Memory B cell (primary cell): ENCODE results near the gene HLCS.

Experiments
- ATAC-seq: fragments of 150-1000 bp; cut with Tn5 transposase; 2 replicates; pipeline ENCODE4 v1.10.0; 2021; ENCODE audit warnings: low read depth, mild to moderate bottlenecking, moderate library complexity
- DNase-seq, 2 donors: peaks; one replicate each; pipeline ENCODE4 v3.0.0; 2022; ENCODE audit warnings: low spot score in 2 of 2
- H3K27ac Mint-ChIP-seq: one replicate; pipeline ENCODE4 v1.8.0; 2022; ENCODE audit warnings: mild to moderate bottlenecking, moderate library complexity, mixed read lengths
- H3K27me3 Mint-ChIP-seq: one replicate; pipeline ENCODE4 v1.8.0; 2022; ENCODE audit warnings: mixed read lengths
- H3K36me3 Mint-ChIP-seq: one replicate; pipeline ENCODE4 v1.8.0; 2022; ENCODE audit warnings: mild to moderate bottlenecking, mixed read lengths
- H3K4me1 Mint-ChIP-seq: one replicate; pipeline ENCODE4 v1.8.0; 2022; ENCODE audit warnings: mixed read lengths
- H3K4me3 Mint-ChIP-seq: one replicate; pipeline ENCODE4 v1.8.0; 2022; ENCODE audit warnings: mild to moderate bottlenecking, moderate library complexity, mixed read lengths
- H3K9me3 Mint-ChIP-seq: one replicate; pipeline ENCODE4 v1.8.0; 2022; ENCODE audit warnings: mixed read lengths

Gene HLCS

DNA sequence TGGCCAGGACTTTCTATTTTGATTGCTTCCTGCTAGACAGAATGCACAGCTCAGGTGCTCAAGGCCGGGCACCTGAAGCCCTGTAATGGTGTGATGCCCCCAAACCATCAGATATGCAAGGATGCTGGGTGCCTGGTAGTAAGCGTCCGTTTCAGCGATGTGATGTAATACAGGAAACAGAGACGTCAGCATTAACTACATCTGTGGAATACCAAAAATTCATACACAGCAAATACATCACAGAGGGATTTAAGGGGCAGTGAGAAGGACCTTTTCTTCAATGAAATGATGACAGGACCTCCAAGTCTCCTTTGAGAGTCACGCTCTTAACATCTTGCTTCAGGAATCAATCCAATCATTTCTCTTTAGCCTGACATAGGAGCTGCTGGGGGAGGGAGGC lies 203.2 kb downstream of the HLCS start:
- no peak overlapping the region for H3K27ac Mint-ChIP-seq
- ATAC-seq = no peak

DNA sequence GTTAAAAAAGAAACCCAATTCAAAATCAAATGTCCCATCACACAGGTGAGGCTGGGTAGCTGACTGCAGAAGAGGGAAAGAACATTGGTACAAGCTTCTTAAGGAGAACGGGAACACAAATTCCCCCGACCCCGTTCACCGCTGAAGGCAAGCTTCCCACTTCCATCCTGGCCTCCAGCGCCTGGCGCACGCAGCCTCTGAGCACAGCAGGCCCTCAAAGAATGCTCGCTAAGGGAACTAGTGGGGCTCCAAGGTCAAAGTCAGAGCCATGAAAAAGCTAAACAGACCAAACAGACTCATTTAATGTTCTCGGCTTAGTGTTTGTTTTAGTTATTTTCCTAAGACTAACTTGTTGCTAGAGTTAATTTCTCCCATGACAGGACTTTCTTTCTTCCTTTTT lies 203.8 kb downstream of the HLCS start:
- no peak overlapping the region for H3K4me3 Mint-ChIP-seq

More for the DNA sequence above, 203.2 kb downstream of the HLCS start:
- no peak for DNase-seq
- H3K9me3 Mint-ChIP-seq = no peaks in the 10 kb centered on the region
- peaks cover 17% of the 10 kb centered on the region for H3K36me3 Mint-ChIP-seq
- H3K4me1 Mint-ChIP-seq = no peaks in the 10 kb centered on the region
- H3K27me3 Mint-ChIP-seq = no peaks in the 10 kb centered on the region
- H3K4me3 Mint-ChIP-seq = no peak overlapping the region

DNA sequence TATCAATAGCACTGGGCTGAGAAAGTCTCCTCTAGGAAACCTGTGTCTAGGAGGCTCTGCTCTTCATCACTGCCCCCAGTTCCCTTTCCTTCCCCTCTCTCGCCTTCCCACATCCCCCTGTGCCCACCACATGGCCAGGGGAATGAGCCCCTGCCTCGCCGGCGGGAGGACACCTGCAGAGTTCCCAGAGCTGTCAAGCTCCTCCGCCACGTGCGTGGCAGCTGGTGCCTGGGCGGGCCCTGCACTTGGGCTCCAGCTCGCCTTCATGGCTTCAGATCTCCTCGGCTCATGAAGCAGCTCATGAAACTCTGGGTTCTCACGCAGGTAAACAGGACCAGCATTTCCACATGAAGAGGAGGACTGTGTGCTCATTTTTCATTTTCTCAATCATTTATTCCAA lies 204.8 kb downstream of the HLCS start:
- Mint-ChIP-seq H3K4me1 (no peaks in the 10 kb centered on the region), H3K27me3 (no peaks in the 10 kb centered on the region), H3K36me3 (peaks cover 19% of the 10 kb centered on the region), H3K4me3 (no peak overlapping the region), H3K27ac (no peak overlapping the region), H3K9me3 (no peaks in the 10 kb centered on the region)
- DNase-seq = no peak
- ATAC-seq = no peak

More for the DNA sequence above, 203.8 kb downstream of the HLCS start:
- no peak for DNase-seq
- no peaks in the 10 kb centered on the region for H3K27me3 Mint-ChIP-seq
- ATAC-seq = no peak
- H3K27ac Mint-ChIP-seq = no peak overlapping the region
- no peaks in the 10 kb centered on the region for H3K4me1 Mint-ChIP-seq
- H3K36me3 Mint-ChIP-seq = peaks cover 17% of the 10 kb centered on the region
- H3K9me3 Mint-ChIP-seq = no peaks in the 10 kb centered on the region

DNA sequence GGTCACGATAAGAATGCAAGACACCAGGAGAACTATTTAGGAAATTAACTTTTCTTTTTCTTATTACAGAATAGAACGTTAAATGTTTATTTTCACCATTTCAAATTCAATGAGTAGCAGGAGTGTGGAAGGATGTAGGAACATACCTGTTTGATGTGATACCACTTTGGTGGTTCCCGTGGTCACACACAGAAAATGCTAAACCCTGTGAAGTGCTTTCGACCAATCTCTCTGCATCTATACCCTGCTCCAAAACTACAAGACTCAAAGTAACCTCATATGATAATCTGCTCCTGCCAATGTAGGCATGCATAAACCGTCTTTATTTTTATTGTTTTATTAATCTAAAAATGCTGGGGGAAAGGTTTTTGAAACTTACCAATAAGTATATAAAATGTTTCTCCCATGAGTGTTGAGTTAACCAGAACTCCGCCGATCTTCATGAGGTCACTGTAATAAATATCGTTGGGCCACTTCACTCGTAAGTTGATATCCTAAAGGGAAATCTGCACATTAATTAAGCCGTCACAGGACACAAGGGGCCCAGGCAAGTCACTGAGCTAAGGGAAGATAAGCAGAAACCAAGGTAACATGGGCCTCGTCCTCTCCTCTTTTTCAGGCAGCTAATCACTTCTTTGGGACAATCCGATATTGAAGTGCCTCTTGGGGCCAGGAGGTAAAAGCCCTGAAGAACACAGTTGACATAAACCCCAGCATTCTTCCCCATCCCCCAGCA lies 207.0 kb downstream of the HLCS start:
- H3K4me3 Mint-ChIP-seq = no peak overlapping the region
- no peak for DNase-seq
- peaks cover 25% of the 10 kb centered on the region for H3K36me3 Mint-ChIP-seq
- H3K27me3 Mint-ChIP-seq = no peaks in the 10 kb centered on the region
- no peaks in the 10 kb centered on the region for H3K4me1 Mint-ChIP-seq
- H3K9me3 Mint-ChIP-seq = no peaks in the 10 kb centered on the region
- ATAC-seq = no peak
- no peak overlapping the region for H3K27ac Mint-ChIP-seq

DNA sequence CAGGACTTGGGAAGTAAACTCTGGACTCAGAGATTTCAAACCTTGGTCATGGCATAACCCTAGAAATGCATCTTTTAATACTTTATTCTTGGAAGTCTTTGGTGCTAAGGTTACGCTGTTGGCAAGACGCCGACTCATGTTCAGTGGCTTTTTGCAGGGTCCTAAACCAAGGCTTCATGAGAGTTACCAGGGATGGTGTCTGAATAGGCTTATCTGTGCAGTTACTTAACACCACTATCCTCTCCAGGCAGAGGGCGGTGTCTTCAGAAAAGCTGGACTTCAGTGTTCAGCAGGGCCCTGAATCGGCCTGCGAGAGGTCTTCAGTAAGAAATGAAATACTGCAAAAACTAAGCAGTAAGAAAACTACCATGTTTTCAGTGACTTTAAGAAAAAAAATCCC lies 209.3 kb downstream of the HLCS start:
- Mint-ChIP-seq H3K36me3 (peaks cover 31% of the 10 kb centered on the region), H3K27me3 (no peaks in the 10 kb centered on the region), H3K4me1 (no peaks in the 10 kb centered on the region), H3K9me3 (no peaks in the 10 kb centered on the region), H3K4me3 (no peak overlapping the region), H3K27ac (no peak overlapping the region)
- ATAC-seq = no peak
- no peak for DNase-seq

DNA sequence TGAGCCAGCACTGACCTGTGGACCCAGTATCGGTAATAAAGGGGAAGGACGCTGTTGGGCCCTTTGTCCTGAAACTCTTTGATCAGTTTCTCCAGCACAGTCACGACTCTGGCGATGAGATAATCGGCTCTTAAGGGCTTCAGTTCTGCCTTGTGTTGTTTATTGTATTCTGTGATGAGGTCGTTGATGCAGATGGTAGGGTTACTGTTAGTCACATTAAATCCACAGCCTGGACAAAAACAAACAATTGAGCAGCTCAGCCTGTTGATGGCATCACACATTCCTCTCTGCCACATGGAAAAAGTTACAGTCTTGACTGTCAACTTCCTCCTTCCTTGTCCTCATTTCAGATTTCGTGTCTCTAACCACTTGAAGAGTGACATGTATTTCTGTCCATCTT lies 209.9 kb downstream of the HLCS start:
- ATAC-seq (no peak), DNase-seq (no peak)
- H3K4me3 Mint-ChIP-seq = no peak overlapping the region
- H3K9me3 Mint-ChIP-seq = no peaks in the 10 kb centered on the region
- H3K27ac Mint-ChIP-seq = no peak overlapping the region
- no peaks in the 10 kb centered on the region for H3K4me1 Mint-ChIP-seq
- no peaks in the 10 kb centered on the region for H3K27me3 Mint-ChIP-seq
- peaks cover 30% of the 10 kb centered on the region for H3K36me3 Mint-ChIP-seq

DNA sequence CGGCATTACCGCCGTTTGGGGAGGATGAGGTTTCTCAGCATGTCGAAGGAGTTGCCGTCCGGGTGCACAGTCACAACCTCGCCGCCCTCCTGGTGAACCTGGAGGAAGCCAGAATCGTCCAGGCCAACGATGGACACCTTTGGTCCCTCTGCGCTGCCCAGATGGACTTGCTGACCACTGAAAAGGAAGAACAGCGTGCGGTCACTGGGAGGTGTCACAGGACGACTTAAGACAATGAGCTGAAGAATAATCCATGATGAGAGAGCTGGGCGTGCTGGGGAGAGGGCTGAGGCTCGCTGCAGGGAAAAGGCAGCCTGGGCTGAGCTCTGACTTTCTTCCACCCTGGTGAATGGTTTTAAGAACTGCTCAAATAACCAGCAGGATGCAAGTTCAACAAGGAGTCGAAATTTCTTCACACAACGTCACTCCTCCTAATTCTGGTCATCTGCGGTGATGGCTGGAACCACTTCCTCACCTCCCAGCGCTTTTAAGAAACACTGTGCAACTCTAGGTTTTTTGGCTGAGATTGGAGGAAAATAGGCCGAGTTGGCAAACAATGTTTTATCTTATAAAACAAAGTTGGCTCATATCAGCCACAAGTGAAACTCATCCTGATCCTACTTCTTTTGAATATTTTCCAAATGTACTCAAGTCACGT lies 212.1 kb downstream of the HLCS start:
- ATAC-seq (no peak), DNase-seq (no peak)
- Mint-ChIP-seq H3K4me3 (no peak overlapping the region), H3K4me1 (no peaks in the 10 kb centered on the region), H3K27me3 (peaks cover under 1% of the 10 kb centered on the region), H3K9me3 (no peaks in the 10 kb centered on the region), H3K27ac (no peak overlapping the region), H3K36me3 (peaks cover 35% of the 10 kb centered on the region)

DNA sequence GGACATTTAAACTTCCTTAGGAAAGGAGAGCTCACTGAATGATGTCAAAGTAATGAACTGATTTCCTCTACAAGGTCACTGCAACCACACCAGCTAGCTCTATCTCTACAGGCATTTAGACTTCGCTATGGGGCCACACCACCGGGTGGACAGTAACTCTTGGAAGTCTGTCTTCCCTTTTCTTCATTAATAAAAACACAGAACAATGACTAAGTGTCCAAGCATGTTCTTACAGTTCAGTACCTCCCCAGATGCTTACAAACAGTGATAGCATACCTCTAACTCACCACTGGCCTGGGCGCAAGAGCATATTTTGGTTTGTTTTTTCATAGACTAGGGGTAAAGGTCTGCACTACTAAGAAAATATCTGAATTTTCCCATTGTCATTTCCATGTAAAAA lies 212.9 kb downstream of the HLCS start:
- Mint-ChIP-seq H3K4me1 (no peaks in the 10 kb centered on the region), H3K4me3 (no peak overlapping the region), H3K27ac (no peak overlapping the region), H3K36me3 (peaks cover 35% of the 10 kb centered on the region), H3K27me3 (peaks cover 7% of the 10 kb centered on the region), H3K9me3 (no peaks in the 10 kb centered on the region)
- ATAC-seq (no peak), DNase-seq (no peak)

DNA sequence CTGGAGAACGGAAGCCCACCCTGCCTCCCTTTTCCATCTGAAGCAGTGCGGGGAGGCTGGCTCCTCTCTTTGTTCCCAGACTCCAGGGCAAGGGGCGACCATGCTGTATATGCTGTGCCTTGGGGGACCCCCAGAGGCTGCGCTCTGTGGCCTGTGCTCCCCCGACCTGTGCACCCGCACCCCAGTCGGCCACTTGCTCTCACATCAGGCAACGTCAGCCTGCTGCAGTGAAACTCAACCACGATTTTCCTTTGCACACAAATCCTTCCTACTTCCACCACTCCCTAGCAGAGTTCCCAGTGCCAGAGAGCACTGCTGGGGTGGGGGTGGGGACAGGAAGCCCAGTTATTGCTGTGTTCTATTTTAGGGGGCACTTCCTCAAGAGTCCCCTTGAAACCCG lies 215.1 kb downstream of the HLCS start:
- Mint-ChIP-seq H3K4me3 (no peak overlapping the region), H3K9me3 (no peaks in the 10 kb centered on the region), H3K4me1 (peaks cover 4% of the 10 kb centered on the region), H3K36me3 (peaks cover 31% of the 10 kb centered on the region), H3K27ac (no peak overlapping the region), H3K27me3 (peaks cover 14% of the 10 kb centered on the region)
- no peak for ATAC-seq
- DNase-seq = no peak

DNA sequence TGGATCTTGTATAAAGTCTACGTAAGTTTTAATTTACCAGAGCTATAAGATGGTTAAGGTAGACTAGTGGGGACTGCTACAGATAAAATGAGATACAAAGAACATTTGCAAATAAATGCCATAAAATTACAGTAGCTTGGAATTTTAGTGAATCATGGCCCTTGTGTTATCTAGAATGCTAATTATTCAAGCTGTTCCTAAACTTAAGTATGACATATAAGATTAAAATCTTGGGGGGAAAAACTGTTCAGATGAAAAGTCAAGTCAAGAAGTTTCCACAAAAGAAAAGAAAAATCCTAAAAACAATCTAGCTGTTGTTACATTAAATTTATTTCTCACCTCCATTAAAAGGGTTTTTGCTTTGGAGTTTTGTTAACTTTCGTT lies 215.9 kb downstream of the HLCS start:
- ATAC-seq = no peak
- no peak for DNase-seq
- H3K36me3 Mint-ChIP-seq = peaks cover 26% of the 10 kb centered on the region
- no peak overlapping the region for H3K4me3 Mint-ChIP-seq
- H3K27me3 Mint-ChIP-seq = peaks cover 16% of the 10 kb centered on the region
- H3K4me1 Mint-ChIP-seq = peaks cover 4% of the 10 kb centered on the region
- no peaks in the 10 kb centered on the region for H3K9me3 Mint-ChIP-seq
- no peak overlapping the region for H3K27ac Mint-ChIP-seq

DNA sequence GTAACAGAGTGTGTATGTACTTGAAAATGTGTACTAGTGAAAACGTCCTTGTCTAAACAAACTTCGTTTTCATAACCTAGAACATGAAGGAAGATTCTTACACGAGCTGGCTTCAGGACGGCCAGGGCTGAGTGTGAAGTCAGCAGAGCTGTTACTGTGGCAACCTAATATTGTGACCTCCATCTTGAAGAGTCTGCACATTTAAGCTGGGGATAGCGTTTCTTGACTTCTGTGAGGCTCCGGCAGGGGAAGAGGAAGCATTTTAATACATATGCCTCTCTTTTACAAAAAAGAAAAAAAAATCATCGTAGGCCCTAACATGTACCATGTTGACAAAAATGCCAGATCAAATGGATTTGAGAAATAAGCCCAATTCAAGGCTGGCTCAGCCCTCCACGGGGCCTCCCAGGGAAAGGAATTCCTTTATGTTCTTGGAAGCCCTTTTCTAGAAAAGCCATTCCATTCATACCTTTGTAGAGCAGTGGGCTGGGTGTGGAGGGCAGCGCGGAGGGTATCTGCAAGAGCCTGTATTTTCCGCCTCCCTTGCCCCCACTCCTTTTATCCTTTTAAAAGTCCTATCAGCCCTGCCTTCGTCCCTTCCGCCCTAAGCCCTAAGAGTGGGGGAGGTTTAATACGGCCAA lies 216.4 kb downstream of the HLCS start:
- peaks cover 18% of the 10 kb centered on the region for H3K27me3 Mint-ChIP-seq
- peaks cover 4% of the 10 kb centered on the region for H3K4me1 Mint-ChIP-seq
- ATAC-seq (no peak), DNase-seq (no peak)
- no peak overlapping the region for H3K4me3 Mint-ChIP-seq
- peaks cover 23% of the 10 kb centered on the region for H3K36me3 Mint-ChIP-seq
- H3K9me3 Mint-ChIP-seq = no peaks in the 10 kb centered on the region
- no peak overlapping the region for H3K27ac Mint-ChIP-seq

DNA sequence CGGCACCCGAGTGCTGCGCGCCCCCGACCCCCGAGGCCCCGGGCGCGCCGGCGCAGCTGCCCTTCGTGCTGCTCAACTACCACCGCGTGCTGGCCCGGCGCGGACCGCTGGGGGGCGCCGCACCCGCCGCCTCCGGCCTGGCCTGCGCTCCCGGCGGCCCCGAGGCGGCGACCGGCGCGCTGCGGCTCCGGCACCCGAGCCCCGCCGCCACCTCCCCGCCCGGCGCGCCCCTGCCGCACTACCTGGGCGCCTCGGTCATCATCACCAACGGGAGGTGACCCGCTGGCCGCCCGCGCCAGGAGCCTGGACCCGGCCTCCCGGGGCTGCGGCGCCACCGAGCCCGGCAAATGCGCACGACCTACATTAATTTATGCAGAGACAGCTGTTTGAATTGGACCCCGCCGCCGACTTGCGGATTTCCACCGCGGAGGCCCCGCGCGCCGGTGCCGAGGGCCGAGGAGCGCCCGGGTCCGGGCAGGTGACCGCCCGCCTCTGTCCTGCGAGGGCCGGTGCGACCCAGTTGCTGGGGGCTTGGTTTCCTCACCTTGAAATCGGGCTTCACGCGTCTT lies 218.6 kb downstream of the HLCS start:
- Mint-ChIP-seq H3K9me3 (no peaks in the 10 kb centered on the region), H3K4me3 (no peak overlapping the region), H3K27me3 (peaks cover 25% of the 10 kb centered on the region), H3K36me3 (peaks cover 12% of the 10 kb centered on the region), H3K4me1 (peaks cover 4% of the 10 kb centered on the region), H3K27ac (no peak overlapping the region)
- ATAC-seq (peak; percentile 31), DNase-seq (no peak)

DNA sequence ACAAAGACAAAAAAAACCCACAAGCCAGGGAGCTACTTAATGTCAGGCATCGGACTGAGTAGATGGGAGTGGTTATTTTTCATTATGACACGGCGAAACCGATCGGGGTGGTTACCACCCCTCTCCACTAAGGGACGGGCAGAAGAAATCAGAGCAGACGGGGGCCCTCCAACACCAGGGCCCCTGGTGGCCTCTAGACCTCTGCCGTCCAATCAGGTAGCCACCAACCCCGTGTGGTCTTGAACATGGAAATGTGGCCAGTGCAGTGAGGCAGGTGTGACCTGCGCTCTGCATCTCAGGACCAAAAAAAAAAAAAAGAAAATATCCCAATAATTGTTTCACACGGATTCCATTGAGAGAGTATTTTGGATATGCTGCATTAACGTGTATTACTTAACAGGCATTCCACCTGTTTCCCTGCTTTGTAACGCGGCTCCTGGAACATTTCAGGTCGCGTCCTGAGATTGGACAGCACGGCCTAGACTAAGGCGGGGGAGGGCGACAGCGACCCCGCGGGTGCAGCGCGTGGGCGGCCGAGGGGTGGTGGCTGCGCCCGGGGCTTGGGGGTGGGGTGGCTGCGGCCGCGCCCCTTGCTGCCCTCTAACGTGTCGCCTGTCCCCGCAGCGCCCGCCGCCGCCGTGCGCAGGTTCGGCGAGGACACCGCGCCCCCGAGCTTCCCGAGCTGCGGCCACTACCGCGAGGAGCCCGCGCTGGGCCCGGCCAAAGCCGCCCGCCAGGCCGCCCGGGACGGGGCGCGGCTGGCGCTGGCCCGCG lies 219.2 kb downstream of the HLCS start:
- peaks cover 25% of the 10 kb centered on the region for H3K27me3 Mint-ChIP-seq
- H3K4me3 Mint-ChIP-seq = peak overlapping the region; percentile 46
- no peak overlapping the region for H3K27ac Mint-ChIP-seq
- DNase-seq = no peak
- peaks cover 9% of the 10 kb centered on the region for H3K36me3 Mint-ChIP-seq
- no peaks in the 10 kb centered on the region for H3K9me3 Mint-ChIP-seq
- peaks cover 4% of the 10 kb centered on the region for H3K4me1 Mint-ChIP-seq
- ATAC-seq = peak; percentile 22

DNA sequence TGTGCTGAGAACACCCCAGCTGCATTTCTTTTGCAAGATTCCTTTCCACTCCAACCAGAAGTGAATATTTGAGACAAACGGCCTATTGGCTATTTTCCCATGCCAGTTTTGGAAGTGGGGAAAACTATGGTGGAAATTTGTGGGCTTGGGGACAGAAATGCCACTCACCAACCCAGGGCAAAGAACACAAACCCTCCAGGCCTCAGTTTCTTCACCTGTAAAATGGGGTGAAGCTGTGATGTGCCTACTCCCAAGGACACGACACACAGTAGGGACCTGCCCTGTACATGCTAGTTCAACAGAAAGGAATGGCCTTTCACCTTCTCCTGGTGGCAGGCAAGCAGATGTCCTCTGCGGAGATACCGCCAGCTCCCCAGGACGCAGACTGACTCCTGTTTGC lies 221.0 kb downstream of the HLCS start:
- DNase-seq = no peak
- peaks cover 5% of the 10 kb centered on the region for H3K36me3 Mint-ChIP-seq
- H3K4me3 Mint-ChIP-seq = no peak overlapping the region
- no peak overlapping the region for H3K27ac Mint-ChIP-seq
- no peak for ATAC-seq
- peaks cover 4% of the 10 kb centered on the region for H3K4me1 Mint-ChIP-seq
- H3K27me3 Mint-ChIP-seq = peaks cover 28% of the 10 kb centered on the region
- H3K9me3 Mint-ChIP-seq = no peaks in the 10 kb centered on the region
